WTC11 (cell line): ENCODE data around the gene SH3BP5. TPM values are rescaled to one million over a fixed set of nuclear protein-coding genes. Genes with fewer than 3 reads are reported as not detected.

Experiments used
- ATAC-seq: fragments of 200-7000 bp; cut with Tn5 transposase; 2 replicates; pipeline ENCODE4 v1.10.0; 2021; ENCODE audit warnings: mild to moderate bottlenecking, moderate library complexity
- CTCF ChIA-PET: fragments of 300-600 bp; sonication (Branson Sonifier 250); formaldehyde crosslinking; loops from one replicate; lab custom pipeline; 2021; ENCODE audit warnings: antibody characterized with exemption; lab: Charles Lee
- POLR2A ChIA-PET: fragments of 350-600 bp; sonication (Branson Sonifier 250); formaldehyde crosslinking; loops from one replicate; lab custom pipeline; 2021; ENCODE audit warnings: antibody characterized with exemption; lab: Charles Lee
- DNase-seq: peaks from one replicate; pipeline ENCODE4 v3.0.0; 2021; ENCODE audit warnings: low spot score
- H3K27ac Mint-ChIP-seq: 2 replicates; pipeline ENCODE4 v1.8.0; 2021; ENCODE audit warnings: mixed read lengths
- H3K27me3 Mint-ChIP-seq: 2 replicates; pipeline ENCODE4 v1.8.0; 2021; ENCODE audit warnings: low read depth, mild to moderate bottlenecking, moderate library complexity, mixed read lengths
- H3K36me3 Mint-ChIP-seq: 2 replicates; pipeline ENCODE4 v1.8.0; 2021; ENCODE audit warnings: mixed read lengths
- H3K4me1 Mint-ChIP-seq: 2 replicates; pipeline ENCODE4 v1.8.0; 2022; ENCODE audit warnings: mixed read lengths
- H3K4me3 Mint-ChIP-seq: 2 replicates; pipeline ENCODE4 v1.8.0; 2021; ENCODE audit warnings: mild to moderate bottlenecking, moderate library complexity, mixed read lengths
- H3K9me3 Mint-ChIP-seq: 2 replicates; pipeline ENCODE4 v1.8.0; 2021; ENCODE audit warnings: mixed read lengths
- CBFB ChIP-seq: sonication (generic); formaldehyde crosslinking; IDR thresholded peaks from 2 replicates; pipeline ENCODE4 v1.8.1; 2022; ENCODE audit warnings: mild to moderate bottlenecking, low read depth, missing genetic modification reagents
- EMX1 ChIP-seq: fragments of 250-450 bp; sonication (Bioruptor Pico); IDR thresholded peaks from 2 replicates; pipeline ENCODE4 v1.8.0; 2021; ENCODE audit warnings: mild to moderate bottlenecking
- ETV6 ChIP-seq: sonication (generic); formaldehyde crosslinking; IDR thresholded peaks from 2 replicates; pipeline ENCODE4 v1.8.1; 2022; ENCODE audit warnings: mild to moderate bottlenecking, missing genetic modification reagents
- GRHL2 ChIP-seq: fragments of 250-450 bp; sonication (Bioruptor Pico); IDR thresholded peaks from 2 replicates; pipeline ENCODE4 v1.8.0; 2022; ENCODE audit warnings: mild to moderate bottlenecking, moderate library complexity; ENCODE audit not compliant: insufficient replicate concordance, severe bottlenecking
- HMGA2 ChIP-seq: fragments of 250-450 bp; sonication (Bioruptor Pico); IDR thresholded peaks from 2 replicates; pipeline ENCODE4 v1.4.0; 2021; ENCODE audit warnings: mild to moderate bottlenecking, moderate library complexity
- JAZF1 ChIP-seq: fragments of 250-450 bp; sonication (Bioruptor Pico); IDR thresholded peaks from 2 replicates; pipeline ENCODE4 v1.9.0; 2021; ENCODE audit warnings: moderate library complexity, mild to moderate bottlenecking, inconsistent platforms
- NFE2L1 ChIP-seq: sonication (generic); formaldehyde crosslinking; IDR thresholded peaks from 2 replicates; pipeline ENCODE4 v1.8.1; 2023; ENCODE audit warnings: missing genetic modification reagents
- NR1H2 ChIP-seq: sonication (generic); formaldehyde crosslinking; IDR thresholded peaks from 2 replicates; pipeline ENCODE4 v1.9.0; 2021; ENCODE audit warnings: mild to moderate bottlenecking, moderate library complexity, missing genetic modification reagents
- NR3C1 ChIP-seq: sonication (generic); formaldehyde crosslinking; conservative IDR thresholded peaks from 2 replicates; pipeline ENCODE4 v1.8.1; 2023; ENCODE audit warnings: low read depth, mild to moderate bottlenecking, missing genetic modification reagents
- PRRX2 ChIP-seq: fragments of 250-450 bp; sonication (Bioruptor Pico); IDR thresholded peaks from 2 replicates; pipeline ENCODE4 v1.8.0; 2021; ENCODE audit warnings: mild to moderate bottlenecking
- RELA ChIP-seq: sonication (generic); formaldehyde crosslinking; IDR thresholded peaks from 2 replicates; pipeline ENCODE4 v1.8.1; 2022; ENCODE audit warnings: missing genetic modification reagents, mild to moderate bottlenecking, borderline replicate concordance
- ZNF396 ChIP-seq: fragments of 250-450 bp; sonication (Bioruptor Pico); IDR thresholded peaks from 2 replicates; pipeline ENCODE4 v1.8.0; 2021; ENCODE audit warnings: mild to moderate bottlenecking, moderate library complexity, borderline replicate concordance
- total RNA-seq: library from RNA; stranded (reverse); gene quantifications from 3 replicates; pipeline ENCODE4 v1.2.3, GENCODE V29; 2021
- TF ChIP-seq, protein P1 (sequence below): sonication (generic); formaldehyde crosslinking; IDR thresholded peaks from 2 replicates; pipeline ENCODE4 v1.8.1; 2023; ENCODE audit warnings: mild to moderate bottlenecking, missing genetic modification reagents, moderate library complexity
- TF ChIP-seq, protein P2 (sequence below): sonication (generic); formaldehyde crosslinking; IDR thresholded peaks from 2 replicates; pipeline ENCODE4 v1.8.1; 2022; ENCODE audit warnings: low read depth, missing genetic modification reagents, borderline replicate concordance
- TF ChIP-seq, protein P3 (sequence below): sonication (generic); formaldehyde crosslinking; IDR thresholded peaks from 2 replicates; pipeline ENCODE4 v1.8.0; 2023; ENCODE audit warnings: missing genetic modification reagents
- TF ChIP-seq, protein P4 (sequence below): sonication (generic); formaldehyde crosslinking; IDR thresholded peaks from 2 replicates; pipeline ENCODE4 v1.8.0; 2022; ENCODE audit warnings: mild to moderate bottlenecking, missing genetic modification reagents
- TF ChIP-seq, protein P5 (sequence below): sonication (generic); formaldehyde crosslinking; IDR thresholded peaks from 2 replicates; pipeline ENCODE4 v1.8.1; 2023; ENCODE audit warnings: mild to moderate bottlenecking, missing genetic modification reagents, moderate library complexity
- TF ChIP-seq, protein P6 (sequence below): sonication (generic); formaldehyde crosslinking; IDR thresholded peaks from 2 replicates; pipeline ENCODE4 v1.8.1; 2022; ENCODE audit warnings: mild to moderate bottlenecking, moderate library complexity, missing genetic modification reagents
- TF ChIP-seq, protein P7 (sequence below): fragments of 250-450 bp; sonication (Bioruptor Pico); IDR thresholded peaks from 2 replicates; pipeline ENCODE4 v1.9.0; 2021; ENCODE audit warnings: mild to moderate bottlenecking

The SH3BP5 gene
- total RNA-seq, 1 experiment from 2014 or later: 7.2 TPM

DNA sequence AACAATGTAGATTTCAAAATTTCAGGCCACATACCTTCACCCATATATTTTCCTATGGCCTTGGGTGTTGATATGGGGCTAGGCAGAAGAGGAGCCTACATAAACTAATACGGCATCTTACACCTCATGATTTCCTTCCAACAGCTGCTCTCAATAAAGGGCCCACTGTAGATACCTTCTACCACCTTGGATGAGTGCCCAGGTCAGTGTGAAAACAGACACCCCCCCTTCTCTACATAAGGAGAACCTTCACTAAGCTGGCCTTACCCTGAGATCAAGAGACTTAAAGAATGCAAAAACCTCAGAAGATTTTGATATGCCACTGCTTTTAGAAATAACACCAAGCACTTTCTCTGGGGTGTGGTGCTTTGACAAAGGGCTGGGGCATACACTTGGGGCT, 42.7 kb downstream of the SH3BP5 start:
- TF ChIP-seq EMX1 (CRISPR knock-in tag): no peak
- no peak for TF ChIP-seq PRRX2 (CRISPR knock-in tag)
- TF ChIP-seq, protein P1, sequence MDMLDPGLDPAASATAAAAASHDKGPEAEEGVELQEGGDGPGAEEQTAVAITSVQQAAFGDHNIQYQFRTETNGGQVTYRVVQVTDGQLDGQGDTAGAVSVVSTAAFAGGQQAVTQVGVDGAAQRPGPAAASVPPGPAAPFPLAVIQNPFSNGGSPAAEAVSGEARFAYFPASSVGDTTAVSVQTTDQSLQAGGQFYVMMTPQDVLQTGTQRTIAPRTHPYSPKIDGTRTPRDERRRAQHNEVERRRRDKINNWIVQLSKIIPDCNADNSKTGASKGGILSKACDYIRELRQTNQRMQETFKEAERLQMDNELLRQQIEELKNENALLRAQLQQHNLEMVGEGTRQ (CRISPR knock-in tag): no peak
- no peak for TF ChIP-seq NR3C1 (CRISPR knock-in tag)
- TF ChIP-seq, protein P2, sequence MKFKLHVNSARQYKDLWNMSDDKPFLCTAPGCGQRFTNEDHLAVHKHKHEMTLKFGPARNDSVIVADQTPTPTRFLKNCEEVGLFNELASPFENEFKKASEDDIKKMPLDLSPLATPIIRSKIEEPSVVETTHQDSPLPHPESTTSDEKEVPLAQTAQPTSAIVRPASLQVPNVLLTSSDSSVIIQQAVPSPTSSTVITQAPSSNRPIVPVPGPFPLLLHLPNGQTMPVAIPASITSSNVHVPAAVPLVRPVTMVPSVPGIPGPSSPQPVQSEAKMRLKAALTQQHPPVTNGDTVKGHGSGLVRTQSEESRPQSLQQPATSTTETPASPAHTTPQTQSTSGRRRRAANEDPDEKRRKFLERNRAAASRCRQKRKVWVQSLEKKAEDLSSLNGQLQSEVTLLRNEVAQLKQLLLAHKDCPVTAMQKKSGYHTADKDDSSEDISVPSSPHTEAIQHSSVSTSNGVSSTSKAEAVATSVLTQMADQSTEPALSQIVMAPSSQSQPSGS (CRISPR knock-in tag): no peak
- TF ChIP-seq, all 79 proteins: peak for 0
- Mint-ChIP-seq H3K9me3 (peaks cover 4% of the 10 kb centered on the region; the same call in 1 of the 2 replicates), H3K4me3 (no peak overlapping the region), H3K36me3 (no peaks in the 10 kb centered on the region), H3K4me1 (peaks cover 16% of the 10 kb centered on the region), H3K27ac (no peak overlapping the region), H3K27me3 (no peaks in the 10 kb centered on the region)
- ChIA-PET CTCF (no interaction called here), POLR2A (no interaction called here)
- DNase-seq (no peak), ATAC-seq (no peak)

DNA sequence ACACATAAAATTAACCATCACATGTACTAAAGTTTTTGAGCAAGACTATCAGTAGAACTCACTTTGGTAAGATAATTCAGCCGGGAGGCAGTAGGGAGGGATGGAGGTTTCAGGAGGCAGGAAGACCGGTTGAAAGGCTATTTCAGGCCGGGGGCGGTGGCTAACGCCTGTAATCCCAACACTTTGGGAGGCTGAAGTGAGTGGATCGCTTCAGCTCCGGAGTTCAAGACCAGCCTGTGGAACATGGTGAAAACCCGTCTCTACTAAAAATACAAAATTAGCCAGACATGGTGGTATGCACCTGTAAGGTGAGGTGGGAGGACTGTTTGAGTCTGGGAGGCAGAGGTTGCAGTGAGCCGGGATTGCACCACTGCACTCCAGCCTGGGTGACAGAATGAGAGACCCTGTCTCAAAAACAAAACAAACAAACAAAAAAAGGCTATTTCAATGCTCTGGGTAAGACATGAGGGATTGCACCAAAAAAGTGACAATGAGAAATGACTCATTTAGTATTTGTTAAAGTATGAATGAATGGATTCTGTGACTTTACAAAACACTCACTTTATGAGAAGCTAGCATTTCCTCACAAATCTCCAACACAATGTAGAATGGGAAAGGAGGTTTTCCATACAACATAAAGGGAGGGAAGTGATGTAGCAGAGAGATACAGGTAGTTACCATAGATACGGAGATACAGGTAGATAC, 43.9 kb downstream of the SH3BP5 start:
- Mint-ChIP-seq H3K27ac (no peak overlapping the region), H3K36me3 (no peaks in the 10 kb centered on the region), H3K4me1 (peaks cover 16% of the 10 kb centered on the region), H3K4me3 (no peak overlapping the region), H3K27me3 (no peaks in the 10 kb centered on the region), H3K9me3 (peaks cover 4% of the 10 kb centered on the region; the same call in 1 of the 2 replicates)
- ChIA-PET CTCF (interaction anchor here (0.8 to 1.8 kb wide), 2 partner anchors 12 to 44 kb away, joined by 3 to 5 read pairs; partner anchors contain the start of gene SH3BP5), POLR2A (no interaction called here)
- DNase-seq (no peak), ATAC-seq (no peak)
- no peak for TF ChIP-seq ETV6 (CRISPR knock-in tag)
- TF ChIP-seq, protein P3, sequence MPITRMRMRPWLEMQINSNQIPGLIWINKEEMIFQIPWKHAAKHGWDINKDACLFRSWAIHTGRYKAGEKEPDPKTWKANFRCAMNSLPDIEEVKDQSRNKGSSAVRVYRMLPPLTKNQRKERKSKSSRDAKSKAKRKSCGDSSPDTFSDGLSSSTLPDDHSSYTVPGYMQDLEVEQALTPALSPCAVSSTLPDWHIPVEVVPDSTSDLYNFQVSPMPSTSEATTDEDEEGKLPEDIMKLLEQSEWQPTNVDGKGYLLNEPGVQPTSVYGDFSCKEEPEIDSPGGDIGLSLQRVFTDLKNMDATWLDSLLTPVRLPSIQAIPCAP (CRISPR knock-in tag): no peak
- no peak for TF ChIP-seq HMGA2
- TF ChIP-seq, protein P4, sequence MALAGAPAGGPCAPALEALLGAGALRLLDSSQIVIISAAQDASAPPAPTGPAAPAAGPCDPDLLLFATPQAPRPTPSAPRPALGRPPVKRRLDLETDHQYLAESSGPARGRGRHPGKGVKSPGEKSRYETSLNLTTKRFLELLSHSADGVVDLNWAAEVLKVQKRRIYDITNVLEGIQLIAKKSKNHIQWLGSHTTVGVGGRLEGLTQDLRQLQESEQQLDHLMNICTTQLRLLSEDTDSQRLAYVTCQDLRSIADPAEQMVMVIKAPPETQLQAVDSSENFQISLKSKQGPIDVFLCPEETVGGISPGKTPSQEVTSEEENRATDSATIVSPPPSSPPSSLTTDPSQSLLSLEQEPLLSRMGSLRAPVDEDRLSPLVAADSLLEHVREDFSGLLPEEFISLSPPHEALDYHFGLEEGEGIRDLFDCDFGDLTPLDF (CRISPR knock-in tag): no peak
- no peak for TF ChIP-seq ZNF396 (CRISPR knock-in tag)
- TF ChIP-seq, all 79 proteins: peak for 0

DNA sequence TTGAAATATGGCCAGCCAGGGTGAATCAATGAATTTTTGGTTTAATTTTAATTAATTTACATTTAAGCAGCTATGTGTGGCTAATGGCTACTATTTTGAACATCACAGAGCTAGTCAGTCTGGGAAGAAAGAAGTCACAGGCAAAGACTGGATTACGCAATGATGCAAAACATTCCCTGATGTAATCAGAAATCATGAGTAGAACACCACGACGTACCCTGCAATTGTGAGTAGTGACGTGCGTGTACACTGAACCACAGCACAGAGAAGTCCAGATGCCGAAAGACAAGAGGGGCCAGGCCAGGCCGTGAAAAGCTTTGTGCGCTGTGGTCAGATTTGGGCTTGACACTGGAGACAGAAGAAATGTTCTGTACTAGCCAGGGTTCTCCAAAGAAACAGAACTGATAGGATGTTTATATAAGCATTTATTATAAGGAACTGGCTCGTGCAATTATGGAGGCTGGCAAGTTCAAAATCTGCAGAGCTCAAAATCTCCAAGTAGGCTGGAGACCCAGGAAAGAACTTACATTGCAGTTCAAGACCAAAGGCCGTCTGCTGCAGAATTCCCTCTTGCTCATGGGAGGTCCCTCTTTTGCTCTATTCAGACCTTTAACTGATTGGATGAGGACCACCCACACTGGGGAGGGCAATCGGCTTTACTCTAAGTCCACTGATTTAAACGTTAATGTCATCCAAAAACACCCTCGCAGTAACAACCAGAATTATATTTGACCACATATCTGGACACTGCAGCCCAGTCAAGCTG, 44.6 kb downstream of the SH3BP5 start:
- POLR2A ChIA-PET: no interaction called here
- peaks cover 4% of the 10 kb centered on the region; the same call in 1 of the 2 replicates for H3K9me3 Mint-ChIP-seq
- TF ChIP-seq CBFB (CRISPR knock-in tag) (no peak), NFE2L1 (CRISPR knock-in tag) (no peak), JAZF1 (CRISPR knock-in tag) (no peak), RELA (CRISPR knock-in tag) (no peak), NR1H2 (CRISPR knock-in tag) (no peak), GRHL2 (CRISPR knock-in tag) (no peak)
- TF ChIP-seq, protein P5, sequence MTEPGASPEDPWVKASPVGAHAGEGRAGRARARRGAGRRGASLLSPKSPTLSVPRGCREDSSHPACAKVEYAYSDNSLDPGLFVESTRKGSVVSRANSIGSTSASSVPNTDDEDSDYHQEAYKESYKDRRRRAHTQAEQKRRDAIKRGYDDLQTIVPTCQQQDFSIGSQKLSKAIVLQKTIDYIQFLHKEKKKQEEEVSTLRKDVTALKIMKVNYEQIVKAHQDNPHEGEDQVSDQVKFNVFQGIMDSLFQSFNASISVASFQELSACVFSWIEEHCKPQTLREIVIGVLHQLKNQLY (CRISPR knock-in tag): no peak
- TF ChIP-seq, protein P6, sequence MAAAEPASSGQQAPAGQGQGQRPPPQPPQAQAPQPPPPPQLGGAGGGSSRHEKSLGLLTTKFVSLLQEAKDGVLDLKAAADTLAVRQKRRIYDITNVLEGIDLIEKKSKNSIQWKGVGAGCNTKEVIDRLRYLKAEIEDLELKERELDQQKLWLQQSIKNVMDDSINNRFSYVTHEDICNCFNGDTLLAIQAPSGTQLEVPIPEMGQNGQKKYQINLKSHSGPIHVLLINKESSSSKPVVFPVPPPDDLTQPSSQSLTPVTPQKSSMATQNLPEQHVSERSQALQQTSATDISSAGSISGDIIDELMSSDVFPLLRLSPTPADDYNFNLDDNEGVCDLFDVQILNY (CRISPR knock-in tag): no peak
- TF ChIP-seq, protein P7, sequence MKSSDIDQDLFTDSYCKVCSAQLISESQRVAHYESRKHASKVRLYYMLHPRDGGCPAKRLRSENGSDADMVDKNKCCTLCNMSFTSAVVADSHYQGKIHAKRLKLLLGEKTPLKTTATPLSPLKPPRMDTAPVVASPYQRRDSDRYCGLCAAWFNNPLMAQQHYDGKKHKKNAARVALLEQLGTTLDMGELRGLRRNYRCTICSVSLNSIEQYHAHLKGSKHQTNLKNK (CRISPR knock-in tag): no peak
- TF ChIP-seq, protein P2 (CRISPR knock-in tag): no peak
- CTCF ChIA-PET: interaction anchor here (0.8 to 3.9 kb wide), 3 partner anchors 11 to 45 kb away, joined by 3 to 28 read pairs (median 5); partner anchors contain the start of gene SH3BP5
- DNase-seq (no peak), ATAC-seq (no peak)
- H3K27me3 Mint-ChIP-seq: no peaks in the 10 kb centered on the region
- peaks cover 16% of the 10 kb centered on the region for H3K4me1 Mint-ChIP-seq
- no peak overlapping the region for H3K4me3 Mint-ChIP-seq
- H3K27ac Mint-ChIP-seq: no peak overlapping the region
- H3K36me3 Mint-ChIP-seq: no peaks in the 10 kb centered on the region
